ENCODE results near the gene CIAO2A.

DNA sequence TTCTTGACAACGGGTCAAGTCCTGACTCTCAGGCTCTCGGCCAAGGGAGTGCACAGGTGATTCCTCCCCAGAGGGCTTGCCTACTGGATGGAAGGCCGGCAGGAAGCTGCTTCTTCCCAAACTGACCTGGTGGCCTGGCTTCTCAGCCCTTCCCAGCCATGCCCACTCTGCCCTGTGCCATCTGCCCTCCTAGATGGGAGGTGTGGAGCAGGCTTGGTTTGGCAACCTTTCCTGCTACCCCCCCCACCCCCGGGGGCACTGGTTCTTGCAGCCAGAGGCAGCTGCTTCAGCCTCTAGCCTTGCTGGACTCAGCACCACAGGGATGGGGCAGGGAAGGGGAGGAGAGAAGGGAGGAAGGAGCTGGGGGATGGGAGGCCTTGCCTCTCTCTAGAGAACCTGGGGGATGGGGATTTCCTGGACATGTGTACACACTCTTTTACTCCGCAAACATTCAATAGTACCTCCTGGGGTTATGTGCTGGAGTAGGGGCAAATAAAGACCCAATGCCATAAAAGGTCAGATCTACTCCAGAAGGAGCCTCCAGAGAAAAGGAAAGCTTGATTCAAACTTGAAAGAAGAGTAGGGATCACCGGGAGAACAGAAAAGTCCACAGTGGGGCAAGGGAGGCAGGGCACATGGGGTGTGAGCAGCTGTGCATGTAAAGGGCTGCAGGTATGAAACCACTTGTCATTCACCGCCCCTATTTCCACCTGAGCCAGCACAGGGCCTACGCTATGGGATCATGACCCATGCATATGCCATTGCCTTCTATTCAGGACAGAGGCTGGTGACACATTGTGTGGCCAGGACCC, 43.2 kb downstream of the CIAO2A start:
- no peak for TF ChIP-seq CTCF (IDR thresholded peaks at IDR 0.05)
- TF ChIP-seq EP300 (IDR thresholded peaks at IDR 0.05): no peak
- TF ChIP-seq POLR2A (IDR thresholded peaks at IDR 0.05): no peak
